Stimulated activated CD4-positive, alpha-beta T cell treated with anti-CD3 and anti-CD28 coated beads, Interleukin-2, amount 100 ng/mL, for 4 hours (primary cell): ENCODE results near the gene PRKACG.
A peak's percentile ranks its signal among the peaks of the same experiment; 100 is the strongest.
"Not testable (repeated sequence)": the region's sequence is repeated elsewhere in the genome, so short reads cannot be mapped to it uniquely, and the experiment has no call there.

Source experiments
- DNase-seq: peaks from one replicate; pipeline ENCODE4 v3.0.0-alpha.2; 2020; ENCODE audit warnings: low read depth

Gene PRKACG

DNA sequence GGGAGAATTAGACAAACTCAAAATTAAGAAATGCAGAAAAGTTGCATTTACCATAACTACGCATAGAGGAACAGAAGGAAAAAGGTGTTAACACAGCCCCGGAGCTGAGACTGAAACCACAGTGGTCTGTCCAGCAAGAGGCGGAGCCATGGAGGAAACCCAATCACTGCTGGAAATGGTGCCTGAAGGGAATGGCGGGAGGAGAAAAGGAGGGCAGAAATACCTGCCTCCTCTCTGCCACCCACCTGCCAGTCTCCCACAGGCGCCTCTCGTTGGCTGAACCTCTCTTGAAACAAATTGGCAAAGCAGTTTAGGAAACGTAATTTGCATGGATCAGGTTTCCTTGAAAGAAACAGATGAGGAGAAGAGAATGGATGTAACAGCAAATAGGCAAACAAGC is 9.7 kb upstream of the PRKACG start:
- no peak for DNase-seq

DNA sequence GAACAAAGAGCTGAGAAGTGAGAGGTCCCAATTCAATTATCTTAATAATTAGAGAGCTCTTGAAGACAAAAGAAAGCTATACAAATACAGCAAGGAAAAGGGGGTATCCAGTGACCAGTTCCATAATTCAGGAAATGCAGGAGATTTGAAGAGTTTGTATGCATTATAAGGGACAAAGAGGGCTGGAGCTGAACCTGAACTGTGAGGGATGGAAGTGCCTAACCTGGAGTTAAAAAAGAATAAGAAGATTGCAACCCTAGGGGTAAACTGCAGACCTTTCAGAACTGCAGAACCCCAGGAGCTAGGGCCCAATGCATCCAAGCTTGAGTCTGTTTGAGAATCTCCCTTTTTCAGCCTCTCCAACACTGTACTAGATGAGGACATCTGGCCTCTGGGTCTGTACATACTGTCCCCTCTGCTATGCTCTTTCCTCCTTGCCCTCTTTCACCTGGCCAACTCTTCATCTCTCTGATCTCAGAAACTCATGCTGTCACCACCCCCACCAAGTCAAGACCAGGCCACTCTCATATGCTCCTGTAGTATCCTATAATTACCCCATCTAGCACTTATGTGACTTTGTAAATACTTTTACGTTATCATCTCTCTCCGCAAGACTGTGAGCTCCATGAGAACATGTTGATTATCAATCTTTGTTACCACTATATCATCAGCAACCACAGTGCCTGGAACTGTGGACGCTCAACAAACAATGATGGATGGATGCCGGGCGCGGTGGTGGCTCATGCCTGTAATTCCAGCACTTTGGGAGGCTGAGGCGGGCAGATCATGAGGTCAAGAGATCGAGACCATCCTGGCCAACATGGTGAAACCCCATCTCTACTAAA is 6.6 kb upstream of the PRKACG start:
- DNase-seq, result no peak

DNA sequence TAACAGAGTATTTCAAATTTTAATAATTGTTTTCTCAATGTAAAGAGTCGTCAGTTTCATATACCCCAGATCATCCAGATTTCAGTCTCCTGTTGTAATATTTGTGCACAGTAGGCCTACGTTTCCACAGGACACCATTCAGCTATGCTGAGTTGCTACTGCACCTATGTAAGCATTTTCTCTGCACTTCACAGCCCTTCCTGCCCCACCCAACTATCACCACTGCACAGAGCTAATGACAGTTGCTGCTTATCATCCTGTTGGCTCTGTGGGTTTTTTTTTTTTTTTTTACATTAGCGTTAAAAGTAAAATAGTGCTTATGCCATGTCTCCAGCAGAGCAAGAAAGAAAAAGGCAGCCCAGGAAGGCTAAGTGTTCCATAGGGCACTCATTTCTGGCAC is 5.9 kb upstream of the PRKACG start:
- no peak for DNase-seq

DNA sequence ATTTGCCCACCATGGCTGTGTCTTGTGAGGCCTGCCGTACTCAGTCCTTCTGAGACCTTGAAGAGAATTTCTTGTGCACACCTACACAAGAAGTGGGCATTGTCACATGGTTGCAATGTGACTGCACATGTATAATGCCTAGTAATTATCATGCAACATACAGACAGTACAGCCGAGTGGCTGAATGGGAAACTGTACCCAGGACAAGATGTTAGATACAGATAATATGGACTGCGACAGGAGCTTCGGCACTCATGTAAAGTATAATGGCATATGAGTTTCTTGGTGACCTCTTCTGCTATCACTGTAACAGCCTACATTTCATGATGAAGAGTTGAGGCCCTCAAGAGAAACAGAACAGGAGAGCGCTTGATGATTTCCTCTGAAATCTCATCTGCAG is 4.8 kb upstream of the PRKACG start:
- no peak for DNase-seq

DNA sequence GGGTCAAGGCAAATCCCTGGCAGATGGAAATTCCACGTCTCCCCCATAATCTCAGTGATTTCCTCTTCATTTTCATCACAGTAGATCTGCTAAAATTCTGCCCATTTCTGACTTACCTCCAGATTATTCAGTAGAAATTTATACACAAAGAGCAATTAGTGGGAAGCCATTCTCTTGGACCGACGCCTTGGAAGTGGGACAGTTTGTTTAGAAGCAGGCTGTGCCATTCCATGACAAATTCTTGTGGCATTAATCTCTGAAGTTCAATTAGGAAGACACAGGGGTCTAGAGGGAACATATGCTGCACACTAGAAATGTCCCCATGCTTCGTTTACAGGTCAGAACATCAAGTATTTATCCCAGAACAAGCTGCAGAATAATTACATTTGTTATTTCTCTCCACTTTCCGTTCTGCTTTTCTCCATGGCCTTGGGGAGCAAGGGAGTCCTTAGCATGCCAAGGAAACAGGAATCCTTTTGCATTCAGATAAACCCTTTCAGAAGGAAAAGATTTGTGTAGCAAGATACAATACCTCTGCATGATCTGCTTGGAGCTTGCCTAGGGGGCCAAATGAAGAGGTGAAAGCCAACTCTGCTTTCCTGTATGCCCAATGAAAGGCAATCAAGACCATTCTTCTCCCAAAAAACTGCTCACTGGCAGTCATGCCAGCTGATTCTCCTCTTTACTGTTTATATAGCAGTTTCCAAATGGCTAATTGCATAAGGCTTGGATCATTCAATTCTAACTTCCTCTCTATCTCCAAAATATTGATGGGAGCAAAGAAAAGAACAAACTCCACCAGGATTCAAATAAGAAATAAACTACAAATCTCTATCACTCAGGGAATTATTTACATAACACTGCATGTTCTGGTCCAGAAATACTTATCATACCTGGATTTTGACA is 2.5 kb upstream of the PRKACG start:
- DNase-seq, result no peak

DNA sequence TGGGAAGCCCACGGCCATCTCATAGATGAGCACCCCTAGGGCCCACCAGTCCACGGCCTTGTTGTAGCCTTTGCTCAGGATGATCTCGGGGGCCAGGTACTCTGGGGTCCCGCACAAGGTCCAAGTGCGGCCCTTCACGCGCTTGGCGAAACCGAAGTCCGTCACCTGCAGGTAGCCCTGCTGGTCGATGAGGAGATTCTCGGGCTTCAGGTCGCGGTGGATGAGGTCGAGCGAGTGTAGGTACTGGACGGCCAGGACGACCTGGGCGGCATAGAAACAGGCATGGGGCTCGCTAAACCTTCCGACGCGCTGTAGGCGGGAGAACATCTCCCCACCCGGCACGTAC is 558 bp downstream of the PRKACG start:
- no peak for DNase-seq

DNA sequence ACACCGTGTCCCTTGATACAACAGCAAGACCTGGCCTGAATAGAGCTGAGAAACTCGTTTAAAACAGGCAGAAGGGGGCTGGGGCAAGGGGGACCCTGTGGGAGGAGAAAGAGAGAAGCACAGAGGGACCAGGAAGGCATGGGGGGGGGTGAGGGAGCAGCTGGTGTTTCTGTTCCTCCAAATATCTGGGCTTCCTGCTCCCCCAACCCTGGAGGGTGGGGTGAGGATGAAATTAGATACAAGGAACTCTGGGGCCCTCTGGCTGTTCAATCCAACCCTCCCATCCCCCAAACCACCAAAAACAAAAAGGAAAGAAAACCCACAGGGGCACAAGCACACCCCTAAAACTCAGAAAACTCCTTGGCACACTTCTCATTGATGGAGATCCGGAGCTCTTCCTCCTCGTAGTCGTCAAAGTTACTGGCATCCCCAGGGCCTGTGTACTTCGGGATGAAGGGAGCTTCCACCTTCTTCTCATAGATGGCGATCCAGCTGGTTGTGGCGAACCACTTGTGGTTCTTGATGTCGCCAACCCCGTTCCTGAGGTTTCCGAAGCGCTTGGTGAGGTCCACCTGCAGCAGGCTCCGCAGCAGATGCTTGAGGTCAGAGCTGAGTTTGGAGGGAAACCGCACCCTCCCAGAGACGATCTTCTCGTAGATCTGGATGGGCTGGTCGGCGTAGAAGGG is 1.1 kb downstream of the PRKACG start:
- DNase-seq, result no peak

DNA sequence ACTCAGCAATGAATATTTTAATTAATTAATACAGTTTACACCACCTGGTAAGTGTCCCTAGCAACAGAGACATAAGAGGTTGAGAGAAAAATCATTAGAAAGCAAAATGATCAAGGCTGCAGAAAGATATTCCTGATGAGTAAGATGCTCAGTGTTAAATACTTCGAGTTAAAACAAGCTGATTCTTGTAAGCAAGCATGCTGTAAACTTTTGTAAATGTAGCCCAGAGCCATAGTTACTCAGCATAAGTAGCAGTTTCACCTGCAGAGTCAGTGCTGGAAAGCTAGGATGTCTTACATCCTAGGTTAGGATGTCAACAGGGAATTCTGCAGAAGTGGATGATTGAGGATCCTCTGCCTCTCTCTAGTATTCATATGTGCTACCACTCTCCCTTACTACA is 4.2 kb downstream of the PRKACG start:
- DNase-seq, result no peak

DNA sequence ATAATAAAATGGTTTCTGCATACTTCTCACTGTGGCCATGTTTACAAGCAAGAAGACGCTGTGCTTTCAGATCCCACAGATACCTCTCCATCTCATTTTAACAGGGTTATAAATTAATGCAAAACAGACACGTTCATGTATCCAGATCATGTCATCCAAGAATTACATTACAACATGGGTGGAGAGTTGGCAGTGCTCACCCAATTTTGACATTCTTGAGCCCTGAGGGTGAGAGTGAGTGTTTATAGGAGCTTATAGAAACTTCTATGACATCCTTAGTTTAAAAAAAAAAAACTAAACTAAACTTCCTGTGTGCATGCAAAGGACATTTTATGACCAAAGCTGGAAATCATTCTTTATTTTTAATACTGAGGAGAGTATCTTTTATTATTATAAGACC is 9.1 kb downstream of the PRKACG start:
- no peak for DNase-seq

DNA sequence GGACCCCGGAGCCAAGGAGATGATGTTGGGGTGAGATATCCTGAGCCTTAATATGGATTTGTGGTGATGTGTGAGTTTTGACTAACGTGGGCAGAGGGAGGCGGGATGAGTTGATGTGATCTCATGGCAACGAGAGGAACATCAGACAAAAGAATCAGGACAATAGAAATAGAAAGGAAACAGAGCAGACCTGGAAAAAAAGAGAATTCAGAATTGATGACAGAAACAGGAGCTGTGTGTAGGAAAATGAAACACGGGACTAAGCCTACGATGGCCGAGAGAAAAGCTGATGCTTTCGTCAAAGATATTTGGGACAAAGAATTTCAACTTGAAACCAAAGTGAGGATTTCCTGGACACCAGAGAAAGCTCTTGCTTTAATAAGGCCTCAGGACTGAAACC is 10.9 kb downstream of the PRKACG start:
- no peak for DNase-seq

DNA sequence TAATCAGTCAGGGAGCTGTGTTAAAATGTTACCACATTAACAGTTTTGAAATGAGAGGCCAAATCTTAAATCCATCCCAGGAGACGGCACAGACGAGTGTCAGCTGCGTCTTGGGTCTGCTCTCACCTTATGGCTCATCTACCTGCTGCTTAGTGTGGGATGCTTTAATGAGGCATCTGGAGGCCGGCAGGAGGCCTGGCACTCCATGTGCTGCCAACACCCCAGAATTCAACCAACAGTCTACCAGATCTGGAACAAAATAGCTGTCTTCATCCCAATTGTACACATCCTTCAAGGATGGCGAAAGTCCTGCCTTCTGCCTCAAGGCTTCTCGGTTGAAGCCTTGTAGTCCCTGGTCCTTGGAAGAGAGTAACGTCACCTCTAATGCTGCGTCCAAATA is 12.0 kb downstream of the PRKACG start:
- no peak for DNase-seq

DNA sequence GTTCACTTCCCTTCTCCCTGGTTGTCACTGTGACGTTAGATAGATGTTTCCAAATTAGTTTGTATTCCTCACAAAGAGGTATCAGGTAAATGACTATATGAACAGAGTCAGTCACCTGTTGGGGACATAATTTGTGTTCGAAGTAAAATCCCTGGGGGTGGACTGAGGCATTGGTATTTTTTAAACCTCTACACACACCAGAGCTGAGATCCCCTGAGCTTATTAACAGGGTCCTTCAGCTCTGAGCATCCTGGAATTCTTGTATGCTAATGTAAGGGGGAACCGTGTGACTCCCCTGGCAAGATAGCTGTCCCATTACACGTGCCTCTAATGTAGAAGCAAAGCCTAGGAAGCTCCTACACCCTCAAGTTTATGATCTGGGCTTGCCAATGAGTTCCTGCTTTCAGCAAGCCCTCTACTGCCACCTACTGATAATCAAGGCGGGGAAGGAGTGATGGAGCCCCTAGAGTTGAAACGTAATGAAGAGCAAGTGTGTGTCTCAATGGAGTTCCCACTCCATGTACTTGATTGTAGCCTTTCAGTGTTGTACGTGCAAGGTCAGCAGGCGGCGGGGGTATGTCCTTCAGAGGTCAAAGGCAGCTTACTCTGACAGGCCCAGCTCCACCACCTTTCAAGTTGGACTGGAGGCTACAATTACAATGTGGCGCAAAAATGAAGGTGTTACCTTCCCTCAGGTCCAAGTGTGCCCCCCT is 14.4 kb downstream of the PRKACG start:
- peak; percentile 59 for DNase-seq

DNA sequence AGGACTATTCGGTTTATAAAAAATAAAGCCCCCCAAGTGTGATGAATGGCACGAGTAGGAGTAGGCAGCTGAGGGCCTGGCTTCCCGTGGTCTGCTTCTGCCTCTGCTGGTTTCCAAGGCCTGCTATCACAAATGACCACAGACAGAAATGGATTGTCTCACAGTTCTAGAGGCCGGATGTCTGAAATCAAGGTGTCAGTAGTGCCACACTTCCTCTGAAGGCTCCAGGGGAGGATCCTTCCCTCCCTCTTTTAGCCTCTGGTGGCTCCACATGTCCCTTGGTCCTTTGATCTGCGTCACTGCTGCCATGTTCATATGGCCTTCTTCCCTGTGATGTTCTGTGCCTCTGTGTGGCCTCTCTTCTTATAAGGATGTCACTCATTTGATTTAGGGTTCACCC is 15.1 kb downstream of the PRKACG start:
- no peak for DNase-seq

DNA sequence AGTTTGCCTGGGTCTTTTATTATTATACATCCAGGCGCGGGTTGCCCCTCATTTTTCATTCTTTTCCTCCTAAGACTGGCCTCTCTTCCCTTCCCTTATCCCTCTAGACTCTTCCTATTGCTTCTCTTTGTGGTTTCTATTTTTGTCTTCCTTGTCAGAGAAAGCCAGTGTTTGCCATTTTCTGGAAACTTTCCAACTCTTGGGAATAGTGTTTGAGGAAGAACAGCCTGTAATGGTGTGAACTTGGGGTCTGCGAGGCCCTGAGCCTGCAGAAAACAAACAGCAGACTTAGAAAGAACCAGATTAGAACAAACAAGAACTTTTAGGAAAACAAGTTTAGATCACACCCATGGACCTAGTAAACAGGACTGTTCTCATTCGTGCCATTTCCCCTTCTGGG is 15.5 kb downstream of the PRKACG start:
- DNase-seq, result no peak

DNA sequence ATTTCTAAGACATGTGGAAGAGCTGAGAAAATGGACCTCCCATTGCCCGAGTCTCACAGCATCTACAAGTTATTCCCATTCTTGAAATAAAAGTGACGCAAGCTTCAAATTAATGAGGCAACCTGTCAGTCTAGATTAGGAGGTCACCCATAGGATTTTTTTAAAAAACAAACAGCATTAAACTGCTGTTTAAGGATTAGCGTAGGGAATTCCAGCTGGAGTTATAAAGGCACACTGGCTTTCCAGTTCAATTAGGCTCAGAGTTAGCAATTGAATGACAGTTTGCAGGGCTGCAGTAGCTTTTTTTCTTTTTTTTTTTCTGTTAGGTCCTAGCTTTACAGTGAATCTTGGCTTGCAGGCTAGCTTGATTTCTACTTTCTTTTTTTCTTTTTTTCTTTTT is 16.2 kb downstream of the PRKACG start:
- no peak for DNase-seq

DNA sequence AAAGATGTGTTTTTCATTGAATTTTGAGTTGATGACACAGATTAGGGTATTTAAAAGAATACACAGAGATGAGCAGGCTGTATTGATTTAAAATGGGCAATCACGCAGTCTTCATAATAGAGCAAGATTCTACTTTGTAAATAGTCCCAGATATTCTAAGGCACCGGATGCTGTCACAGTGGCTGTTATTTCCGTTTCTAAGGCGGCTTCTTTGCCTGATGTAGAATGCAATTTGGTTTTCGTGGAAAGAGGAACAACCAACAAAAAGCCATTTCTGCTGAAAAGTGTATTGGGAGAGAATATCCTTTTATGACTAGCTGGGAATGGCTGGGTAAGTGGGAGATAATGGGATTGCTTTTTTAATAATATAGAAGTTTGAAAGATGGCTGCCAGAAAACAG is 17.5 kb downstream of the PRKACG start:
- no peak for DNase-seq

DNA sequence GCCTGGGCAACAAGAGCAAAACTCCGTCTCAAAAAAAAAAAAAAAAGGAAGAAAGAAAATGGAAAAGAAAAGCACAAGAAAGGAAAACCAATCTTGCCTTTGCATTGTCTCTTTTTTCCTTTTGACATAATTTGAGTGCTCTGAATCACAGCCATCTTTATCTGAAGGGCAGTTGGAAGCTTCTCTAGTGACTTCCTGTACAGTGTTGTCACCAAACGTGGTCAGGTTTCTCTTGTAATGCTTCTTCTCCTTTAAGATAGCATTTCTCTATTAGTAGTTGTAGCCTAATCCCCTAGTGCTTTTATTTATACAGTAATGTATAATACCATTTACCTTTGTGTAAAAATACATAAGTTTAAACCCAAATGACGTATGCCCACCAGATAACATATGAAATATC is 18.1 kb downstream of the PRKACG start:
- DNase-seq, result no peak

DNA sequence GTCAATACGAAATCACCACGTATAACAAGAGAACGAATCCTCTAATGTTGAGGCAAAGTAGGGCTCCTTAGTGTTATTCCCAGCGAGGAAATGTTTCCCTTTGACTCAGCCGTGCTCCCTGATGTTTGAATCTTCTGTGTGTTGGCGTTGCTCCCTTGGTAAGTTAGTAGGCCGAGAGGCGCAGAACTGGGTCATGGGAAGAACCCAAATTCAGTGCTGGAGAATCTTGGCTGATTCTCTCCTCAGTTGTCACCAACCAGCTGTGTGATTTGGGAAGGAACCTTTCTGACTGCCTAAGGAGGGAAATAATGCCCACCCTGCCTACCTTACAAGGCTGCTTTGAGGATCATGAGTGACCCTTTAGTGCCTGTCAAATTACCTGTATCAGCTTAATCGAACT is 22.5 kb downstream of the PRKACG start:
- no peak for DNase-seq

DNA sequence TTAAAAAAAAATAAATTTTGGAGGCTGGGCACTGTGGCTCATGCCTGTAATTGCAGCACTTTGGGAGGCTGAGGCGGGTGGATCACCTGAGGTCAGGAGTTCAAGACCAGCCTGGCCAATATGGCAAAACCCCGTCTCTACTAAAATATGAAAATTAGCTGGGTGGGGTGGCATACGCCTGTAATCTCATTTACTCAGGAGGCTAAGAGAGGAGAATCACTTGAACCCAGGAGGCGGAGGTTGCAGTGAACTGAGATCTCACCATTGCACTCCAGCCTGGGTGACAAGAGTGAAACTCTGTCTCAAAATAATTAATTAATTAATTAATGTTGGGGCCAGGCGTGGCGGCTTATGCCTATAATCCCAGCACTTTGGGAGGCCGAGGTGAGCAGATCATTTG is 27.0 kb downstream of the PRKACG start:
- not testable (repeated sequence) for DNase-seq

DNA sequence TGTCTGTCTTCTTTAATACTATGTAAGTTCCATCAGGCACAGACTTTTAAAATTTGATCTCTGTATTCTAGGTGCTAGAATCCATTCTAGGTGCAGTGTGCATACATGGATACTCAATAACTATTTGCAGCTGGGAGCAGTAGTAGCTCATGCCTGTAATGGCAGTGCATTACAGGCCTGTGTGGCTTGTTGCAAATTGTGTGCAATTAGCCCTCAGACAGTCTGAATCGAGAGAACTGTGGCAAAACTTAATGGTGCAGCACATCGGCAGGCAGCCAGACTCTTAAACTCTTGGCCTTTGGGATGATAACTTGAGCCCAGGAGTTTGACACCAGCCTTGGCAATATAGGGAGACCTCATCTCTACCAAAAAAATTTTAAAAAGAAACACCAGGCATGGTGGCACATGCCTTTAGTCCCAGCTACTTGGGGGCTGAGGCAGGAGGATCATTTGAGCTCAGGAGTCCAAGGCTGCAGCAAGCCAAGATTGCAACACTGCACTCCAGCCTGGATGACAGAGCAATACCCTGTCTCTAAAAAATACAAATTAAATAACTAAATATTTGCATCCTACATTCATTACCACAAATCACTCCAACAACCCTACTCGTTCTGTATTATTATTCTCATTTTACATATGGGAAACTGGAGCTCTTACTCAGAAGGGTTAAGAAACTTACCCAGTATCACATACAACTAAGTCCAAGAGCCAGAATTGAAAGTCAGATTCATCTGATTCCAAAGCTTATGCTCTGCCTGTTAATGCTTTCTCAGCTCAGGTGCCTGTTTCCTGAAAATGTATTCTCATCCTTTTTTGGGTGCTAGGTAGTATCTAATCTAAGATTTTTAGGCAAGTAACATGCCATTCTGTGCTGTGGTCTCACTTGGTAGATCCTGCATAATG is 30.1 kb downstream of the PRKACG start:
- no peak for DNase-seq

DNA sequence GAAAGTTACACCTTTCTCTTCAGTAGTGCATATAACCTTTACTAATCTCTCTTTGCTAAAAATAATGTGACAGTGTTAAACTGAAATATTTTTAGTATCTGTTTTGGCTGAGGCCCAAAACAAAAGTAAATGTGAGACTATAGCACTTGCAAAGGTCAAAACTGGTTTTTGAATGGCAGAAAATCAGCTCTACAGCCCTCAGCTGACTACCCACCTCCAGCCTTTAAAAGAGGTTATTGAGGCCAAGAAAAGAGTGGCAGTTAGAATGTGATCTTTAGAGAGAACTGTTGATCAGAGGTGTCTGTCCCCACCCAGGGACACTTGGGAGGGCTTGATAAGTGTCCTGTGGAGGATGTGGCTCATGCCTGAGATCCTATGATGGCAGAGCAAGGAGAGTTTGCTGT is 30.9 kb downstream of the PRKACG start:
- no peak for DNase-seq
